GDM1 (cell line): ENCODE data around the gene FUBP1.
"Not testable (repeated sequence)": the region's sequence is repeated elsewhere in the genome, so short reads cannot be mapped to it uniquely, and the experiment has no call there.

ENCODE experiments used
- DNase-seq: peaks from one replicate; lab custom pipeline; 2025; lab: John Stamatoyannopoulos, UW

Gene FUBP1

GRCh38 chr1:77978969-77979876 lies at the start of gene FUBP1:
Gene FUBP1, minus strand, starts transcription at chr1:77979072. Its CDS starts 68 bp downstream, at chr1:77979004.
- DNase-seq: peak; percentile 96

GRCh38 chr1:78021134-78021533 lies 42.3 kb upstream of the FUBP1 start:
- DNase-seq: not testable (repeated sequence)

GRCh38 chr1:78019024-78019423 lies 40.2 kb upstream of the FUBP1 start:
- DNase-seq: no peak

GRCh38 chr1:78015148-78015547 lies 36.3 kb upstream of the FUBP1 start:
- no peak for DNase-seq

GRCh38 chr1:78011050-78011449 lies 32.2 kb upstream of the FUBP1 start:
- DNase-seq: no peak

GRCh38 chr1:78009836-78010235 lies 31.0 kb upstream of the FUBP1 start:
- DNase-seq: no peak

- DNase-seq: no peak
Observed at GRCh38 chr1:78009276-78009675, 30.4 kb upstream of the FUBP1 start.

- no peak for DNase-seq
Observed at GRCh38 chr1:78007677-78008341, 28.9 kb upstream of the FUBP1 start.

- no peak for DNase-seq
Observed at GRCh38 chr1:78006521-78006920, 27.6 kb upstream of the FUBP1 start.

GRCh38 chr1:78005755-78006154 lies 26.9 kb upstream of the FUBP1 start:
- DNase-seq: no peak

- DNase-seq: no peak
Observed at GRCh38 chr1:78005448-78005722, 26.5 kb upstream of the FUBP1 start.

- DNase-seq: peak; percentile 89
Observed at GRCh38 chr1:78004719-78005447, 26.0 kb upstream of the FUBP1 start, which contains the start of gene DNAJB4. Gene DNAJB4, plus strand, starts transcription at chr1:78004939. Its CDS starts 172 bp downstream, at chr1:78005111.

GRCh38 chr1:78003882-78004718 lies 25.2 kb upstream of the FUBP1 start:
- peak; percentile 47 for DNase-seq

GRCh38 chr1:78003070-78003746 lies 24.3 kb upstream of the FUBP1 start:
- no peak for DNase-seq

GRCh38 chr1:78000536-78000935 lies 21.7 kb upstream of the FUBP1 start:
- DNase-seq: not testable (repeated sequence)

GRCh38 chr1:77996734-77997133 lies 17.9 kb upstream of the FUBP1 start:
- DNase-seq: no peak

- DNase-seq: no peak
Observed at GRCh38 chr1:77994117-77994705, 15.3 kb upstream of the FUBP1 start.

- DNase-seq: no peak
Observed at GRCh38 chr1:77991638-77992037, 12.8 kb upstream of the FUBP1 start.

GRCh38 chr1:77990629-77991204 lies 11.8 kb upstream of the FUBP1 start:
- DNase-seq: no peak

- no peak for DNase-seq
Observed at GRCh38 chr1:77989744-77990143, 10.9 kb upstream of the FUBP1 start.
